Astrocyte of the hippocampus (primary cell): ENCODE measurements around the gene TFDP1.

Experiments used
- DNase-seq: peaks from one replicate; pipeline ENCODE4 v3.0.0; 2011; ENCODE audit warnings: low read depth, low spot score

The TFDP1 gene

GRCh38 chr13:113584205-113584869 lies at the start of gene TFDP1:
TFDP1 (plus strand) TSS chr13:113584753; CDS start chr13:113585838, 1,085 bp downstream.
- peak; percentile 91 for DNase-seq

GRCh38 chr13:113535381-113535781 lies 49.2 kb upstream of the TFDP1 start:
- DNase-seq, result no peak

- DNase-seq, result no peak
Measured at GRCh38 chr13:113536461-113537110, 48.0 kb upstream of the TFDP1 start.

GRCh38 chr13:113537205-113537604 lies 47.3 kb upstream of the TFDP1 start:
- DNase-seq, result no peak

GRCh38 chr13:113537909-113538688 lies 46.5 kb upstream of the TFDP1 start:
- DNase-seq, result no peak

GRCh38 chr13:113538689-113539058 lies 45.9 kb upstream of the TFDP1 start:
- no peak for DNase-seq

- DNase-seq, result no peak
Measured at GRCh38 chr13:113539176-113539575, 45.4 kb upstream of the TFDP1 start.

- DNase-seq, result no peak
Measured at GRCh38 chr13:113539822-113540221, 44.7 kb upstream of the TFDP1 start.

GRCh38 chr13:113540523-113540922 lies 44.0 kb upstream of the TFDP1 start:
- DNase-seq, result no peak

GRCh38 chr13:113542751-113543424 lies 41.7 kb upstream of the TFDP1 start:
- no peak for DNase-seq

GRCh38 chr13:113544071-113544891 lies 40.3 kb upstream of the TFDP1 start:
- DNase-seq, result no peak

- no peak for DNase-seq
Measured at GRCh38 chr13:113544896-113545295, 39.7 kb upstream of the TFDP1 start.

- DNase-seq, result peak; percentile 48
Measured at GRCh38 chr13:113545455-113545930, 39.1 kb upstream of the TFDP1 start.

- no peak for DNase-seq
Measured at GRCh38 chr13:113545931-113546516, 38.5 kb upstream of the TFDP1 start.

- DNase-seq, result peak; percentile 71
Measured at GRCh38 chr13:113546571-113547237, 37.8 kb upstream of the TFDP1 start.

- DNase-seq, result peak; percentile 73
Measured at GRCh38 chr13:113547238-113547971, 37.1 kb upstream of the TFDP1 start.

GRCh38 chr13:113548171-113548641 lies 36.3 kb upstream of the TFDP1 start:
- peak; percentile 93 for DNase-seq

GRCh38 chr13:113548778-113549621 lies 35.6 kb upstream of the TFDP1 start:
- peak; percentile 42 for DNase-seq
